ENCODE measurements around the gene ELMO1. TPM values are rescaled to one million over a fixed set of nuclear protein-coding genes. Genes with fewer than 3 reads are reported as not detected.

Gene ELMO1
- total RNA-seq, 1 donor from 2014 or later, result 29.4 TPM

- Mint-ChIP-seq H3K36me3 (no peaks in the 10 kb centered on the region), H3K9me3 (no peaks in the 10 kb centered on the region), H3K27me3 (peaks cover 4% of the 10 kb centered on the region), H3K27ac (no peak overlapping the region), H3K4me3 (no peak overlapping the region), H3K4me1 (ENCODE audit: unreplicated experiment) (peaks cover 4% of the 10 kb centered on the region)
- no peak for DNase-seq (ENCODE audit: extremely low spot score, unreplicated experiment)
- TF ChIP-seq CTCF (conservative IDR thresholded peaks at IDR 0.05), result no peak
Measured at GRCh38 chr7:37269711-37270508, 178.8 kb downstream of the ELMO1 start.

- peaks cover 4% of the 10 kb centered on the region for H3K4me1 Mint-ChIP-seq (ENCODE audit: unreplicated experiment)
- no peak for TF ChIP-seq CTCF (conservative IDR thresholded peaks at IDR 0.05)
- H3K4me3 Mint-ChIP-seq, result no peak overlapping the region
- no peak for DNase-seq (ENCODE audit: extremely low spot score, unreplicated experiment)
- no peak overlapping the region for H3K27ac Mint-ChIP-seq
- H3K36me3 Mint-ChIP-seq, result no peaks in the 10 kb centered on the region
- peaks cover 4% of the 10 kb centered on the region for H3K27me3 Mint-ChIP-seq
- H3K9me3 Mint-ChIP-seq, result no peaks in the 10 kb centered on the region
Measured at GRCh38 chr7:37267251-37267650, 181.4 kb downstream of the ELMO1 start.

- no peak overlapping the region for H3K27ac Mint-ChIP-seq
- H3K4me3 Mint-ChIP-seq, result no peak overlapping the region
- no peaks in the 10 kb centered on the region for H3K36me3 Mint-ChIP-seq
Measured at GRCh38 chr7:37265876-37266275, 182.8 kb downstream of the ELMO1 start.

GRCh38 chr7:37265006-37265405 is 183.7 kb downstream of the ELMO1 start:
- Mint-ChIP-seq H3K27me3 (peaks cover 4% of the 10 kb centered on the region), H3K4me3 (no peak overlapping the region), H3K27ac (no peak overlapping the region), H3K36me3 (no peaks in the 10 kb centered on the region), H3K9me3 (no peaks in the 10 kb centered on the region), H3K4me1 (ENCODE audit: unreplicated experiment) (peaks cover 4% of the 10 kb centered on the region)
- TF ChIP-seq CTCF (conservative IDR thresholded peaks at IDR 0.05), result no peak
- no peak for DNase-seq (ENCODE audit: extremely low spot score, unreplicated experiment)

More at GRCh38 chr7:37265876-37266275, 182.8 kb downstream of the ELMO1 start:
- Mint-ChIP-seq H3K27me3 (peaks cover 4% of the 10 kb centered on the region), H3K9me3 (no peaks in the 10 kb centered on the region), H3K4me1 (ENCODE audit: unreplicated experiment) (peaks cover 4% of the 10 kb centered on the region)
- TF ChIP-seq CTCF (conservative IDR thresholded peaks at IDR 0.05), result no peak
- DNase-seq (ENCODE audit: extremely low spot score, unreplicated experiment), result no peak

- DNase-seq (ENCODE audit: extremely low spot score, unreplicated experiment), result no peak
- no peak for TF ChIP-seq CTCF (conservative IDR thresholded peaks at IDR 0.05)
- Mint-ChIP-seq H3K27ac (no peak overlapping the region), H3K36me3 (no peaks in the 10 kb centered on the region), H3K27me3 (peaks cover 4% of the 10 kb centered on the region), H3K9me3 (no peaks in the 10 kb centered on the region), H3K4me3 (no peak overlapping the region), H3K4me1 (ENCODE audit: unreplicated experiment) (no peaks in the 10 kb centered on the region)
Measured at GRCh38 chr7:37262181-37262580, 186.5 kb downstream of the ELMO1 start.

Measured in type B pancreatic cell (in vitro differentiated cells).